ENCODE data around the gene ARRDC1.

DNA sequence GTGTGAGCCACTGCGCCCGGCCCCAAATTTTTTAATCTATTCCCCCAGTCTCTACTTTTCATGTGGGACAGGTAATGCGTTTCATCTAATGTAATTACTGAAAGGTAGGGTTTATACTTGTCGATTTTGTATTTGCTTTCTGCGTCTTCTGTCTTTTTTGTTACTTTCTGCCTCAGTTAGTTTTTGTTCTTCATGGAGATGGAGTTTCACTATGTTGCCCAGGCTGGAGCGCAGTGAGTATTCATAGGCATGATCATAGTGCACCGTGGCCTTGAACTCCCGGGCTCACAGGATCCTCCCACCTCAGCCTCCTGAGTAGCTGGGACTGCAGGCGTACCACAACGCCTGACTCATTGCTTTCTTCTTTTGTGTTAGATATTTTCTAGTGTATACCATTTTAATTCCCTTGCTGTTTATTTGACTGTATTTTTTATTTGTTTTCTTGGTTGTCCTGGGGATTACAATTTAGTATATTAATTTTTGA lies 36.7 kb downstream of the ARRDC1 start:
- no peak for TF ChIP-seq POLR2A (IDR thresholded peaks at IDR 0.05)
- TF ChIP-seq, protein P1, sequence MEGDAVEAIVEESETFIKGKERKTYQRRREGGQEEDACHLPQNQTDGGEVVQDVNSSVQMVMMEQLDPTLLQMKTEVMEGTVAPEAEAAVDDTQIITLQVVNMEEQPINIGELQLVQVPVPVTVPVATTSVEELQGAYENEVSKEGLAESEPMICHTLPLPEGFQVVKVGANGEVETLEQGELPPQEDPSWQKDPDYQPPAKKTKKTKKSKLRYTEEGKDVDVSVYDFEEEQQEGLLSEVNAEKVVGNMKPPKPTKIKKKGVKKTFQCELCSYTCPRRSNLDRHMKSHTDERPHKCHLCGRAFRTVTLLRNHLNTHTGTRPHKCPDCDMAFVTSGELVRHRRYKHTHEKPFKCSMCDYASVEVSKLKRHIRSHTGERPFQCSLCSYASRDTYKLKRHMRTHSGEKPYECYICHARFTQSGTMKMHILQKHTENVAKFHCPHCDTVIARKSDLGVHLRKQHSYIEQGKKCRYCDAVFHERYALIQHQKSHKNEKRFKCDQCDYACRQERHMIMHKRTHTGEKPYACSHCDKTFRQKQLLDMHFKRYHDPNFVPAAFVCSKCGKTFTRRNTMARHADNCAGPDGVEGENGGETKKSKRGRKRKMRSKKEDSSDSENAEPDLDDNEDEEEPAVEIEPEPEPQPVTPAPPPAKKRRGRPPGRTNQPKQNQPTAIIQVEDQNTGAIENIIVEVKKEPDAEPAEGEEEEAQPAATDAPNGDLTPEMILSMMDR (IDR thresholded peaks at IDR 0.05): no peak
